Fibroblast of villous mesenchyme (primary cell): Measurements from ENCODE around the gene CNTNAP1. TPM values are rescaled to one million over a fixed set of nuclear protein-coding genes. Genes with fewer than 3 reads are reported as not detected.
A peak's percentile ranks its signal among the peaks of the same experiment; 100 is the strongest.

Experiments used
- DNase-seq: peaks from one replicate; pipeline ENCODE4 v3.0.0-alpha.2; 2010; ENCODE audit warnings: low read depth
- H3K4me3 ChIP-seq: 2 replicates; pipeline ENCODE4 v1.5.1; 2011; ENCODE audit warnings: low read depth, mild to moderate bottlenecking, low read length
- CTCF ChIP-seq: IDR thresholded peaks from 2 replicates; pipeline ENCODE4 v1.5.1; 2012; ENCODE audit warnings: low read depth, mild to moderate bottlenecking, low read length; ENCODE audit not compliant: insufficient read depth
- total RNA-seq: library from RNA; depleted of rRNA; stranded (reverse); fragments of >200 nt; gene quantifications from 2 replicates; pipeline ENCODE4 v1.2.3, GENCODE V29; 2012

The CNTNAP1 gene
- total RNA-seq, 1 donor = 60.5 TPM

GRCh38 chr17:42695500-42695899 is 13.2 kb downstream of the CNTNAP1 start:
- no peak for TF ChIP-seq CTCF
- H3K4me3 ChIP-seq = no peak overlapping the region
- no peak for DNase-seq

- no peak overlapping the region for H3K4me3 ChIP-seq
- DNase-seq = no peak
- TF ChIP-seq CTCF = no peak
Measured at GRCh38 chr17:42697108-42697811, 14.9 kb downstream of the CNTNAP1 start.

- no peak overlapping the region for H3K4me3 ChIP-seq
- TF ChIP-seq CTCF = no peak
Measured at GRCh38 chr17:42698736-42699414, 16.5 kb downstream of the CNTNAP1 start.

GRCh38 chr17:42699415-42699740 is 17.0 kb downstream of the CNTNAP1 start:
- no peak for DNase-seq
- no peak for TF ChIP-seq CTCF
- H3K4me3 ChIP-seq = no peak overlapping the region

More at GRCh38 chr17:42698736-42699414, 16.5 kb downstream of the CNTNAP1 start:
- peak; percentile 75 for DNase-seq

GRCh38 chr17:42700586-42701289 is 18.4 kb downstream of the CNTNAP1 start:
- DNase-seq = no peak
- no peak overlapping the region for H3K4me3 ChIP-seq
- TF ChIP-seq CTCF = no peak

GRCh38 chr17:42702446-42702845 is 20.1 kb downstream of the CNTNAP1 start:
- no peak for TF ChIP-seq CTCF
- DNase-seq = no peak
- H3K4me3 ChIP-seq = no peak overlapping the region
